GM12874 (cell line): ENCODE measurements around the gene SPDYE6.
"Not testable (repeated sequence)": the region's sequence is repeated elsewhere in the genome, so short reads cannot be mapped to it uniquely, and the experiment has no call there.

ENCODE experiments used
- CTCF ChIP-seq: IDR thresholded peaks from 2 replicates; pipeline ENCODE4 v1.5.1; 2011; ENCODE audit warnings: low read depth, mild to moderate bottlenecking, control low read depth, low read length, moderate library complexity; ENCODE audit not compliant: insufficient read depth

Gene SPDYE6

DNA sequence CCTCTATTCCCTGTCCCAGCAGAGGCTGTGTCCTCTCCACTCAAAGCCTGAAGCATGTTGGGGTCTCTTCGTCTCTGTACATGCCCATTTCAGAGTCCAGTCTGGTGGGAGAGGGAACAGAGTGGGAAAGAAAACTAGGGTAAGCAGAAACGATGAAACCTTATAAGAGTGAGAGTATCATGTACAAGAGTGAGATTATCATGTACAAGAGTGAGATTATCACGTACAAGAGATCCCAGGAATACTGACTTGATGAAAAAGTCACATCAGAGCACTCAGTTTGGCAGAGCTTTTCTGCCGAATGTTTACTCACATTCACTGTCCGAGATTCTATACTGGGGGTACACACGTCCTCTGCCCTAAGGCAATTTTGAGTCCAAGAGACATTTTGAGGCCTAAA lies at the start of gene SPDYE6:
TSS of gene SPDYE6 (minus strand) at position 101 of the 400 bp plus-strand sequence. CDS start 421 bp downstream, outside the sequence.
- not testable (repeated sequence) for TF ChIP-seq CTCF

- peak; percentile 80 for TF ChIP-seq CTCF
These were observed 48.0 kb upstream of the SPDYE6 start for GRCh38 chr7:102404005-102404861.

DNA sequence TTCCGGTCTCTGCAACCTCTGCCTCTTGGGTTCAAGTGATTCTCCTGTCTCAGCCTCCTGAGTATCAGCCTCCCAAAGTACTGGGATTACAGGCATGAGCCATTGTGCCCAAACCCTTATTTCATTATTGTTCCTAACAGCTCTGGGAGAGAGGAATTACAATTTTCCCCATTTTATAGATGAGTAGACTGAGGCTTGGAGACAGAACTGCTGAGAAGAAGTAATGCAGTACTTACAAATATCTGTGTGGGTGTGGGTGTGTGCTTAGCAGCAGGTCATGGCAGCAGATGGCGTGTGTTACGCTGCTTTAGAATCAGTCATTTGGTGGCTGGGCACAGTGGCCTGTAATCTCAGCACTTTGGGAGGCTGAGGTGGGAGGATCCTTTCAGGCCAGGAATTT lies 47.3 kb upstream of the SPDYE6 start:
- TF ChIP-seq CTCF: no peak

DNA sequence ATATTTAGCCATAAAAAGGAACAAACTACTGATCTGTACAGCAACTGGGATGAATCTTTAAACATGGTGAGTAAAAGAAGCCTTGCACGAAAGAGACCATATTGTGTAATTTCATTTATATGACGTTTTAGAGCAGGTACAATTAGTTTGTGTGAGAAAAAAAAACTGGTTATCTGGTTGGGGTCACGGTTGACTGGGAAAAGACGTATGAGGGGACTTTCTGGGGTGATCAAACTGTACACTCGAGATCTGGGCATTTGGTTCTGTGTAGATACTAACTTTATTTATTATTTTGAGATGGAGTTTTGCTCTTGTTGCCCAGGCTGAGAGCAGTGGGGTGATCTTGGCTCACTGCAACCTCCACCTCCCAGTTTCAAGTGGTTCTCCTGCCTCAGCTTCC lies 44.1 kb upstream of the SPDYE6 start:
- no peak for TF ChIP-seq CTCF

DNA sequence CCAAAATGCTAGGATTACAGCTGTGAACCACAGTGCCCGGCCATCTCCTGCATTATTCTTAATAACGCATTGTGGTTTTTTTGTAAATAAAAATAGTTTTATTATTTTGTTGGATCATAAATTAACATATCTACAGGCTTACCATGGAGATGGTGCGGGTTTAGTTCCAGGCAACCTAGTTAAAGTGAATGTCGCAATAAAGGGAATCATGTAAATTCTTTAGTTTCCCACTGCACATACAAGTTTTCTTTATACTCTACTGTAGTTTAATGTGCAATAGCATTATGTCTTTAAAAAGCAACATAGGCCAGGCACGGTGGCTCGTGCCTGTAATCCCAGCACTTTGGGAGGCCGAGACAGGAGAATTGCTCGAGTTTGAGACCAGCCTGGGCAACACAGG lies 42.3 kb upstream of the SPDYE6 start:
- no peak for TF ChIP-seq CTCF

DNA sequence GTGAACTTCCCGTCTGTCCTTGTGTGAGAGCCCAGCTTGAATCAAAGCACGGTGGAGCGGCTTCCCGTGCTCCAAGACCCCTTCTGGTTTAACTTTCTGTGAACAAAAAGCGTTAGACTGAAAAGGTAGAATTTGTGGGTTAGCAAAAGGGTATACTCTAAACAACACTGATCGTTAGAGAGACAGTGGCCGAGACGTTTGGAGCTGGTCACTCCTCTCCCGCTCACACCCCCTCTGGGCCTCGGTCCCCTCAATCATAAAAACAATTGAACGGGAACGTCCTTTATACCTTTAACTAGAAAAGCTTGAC lies 40.4 kb upstream of the SPDYE6 start:
- no peak for TF ChIP-seq CTCF

DNA sequence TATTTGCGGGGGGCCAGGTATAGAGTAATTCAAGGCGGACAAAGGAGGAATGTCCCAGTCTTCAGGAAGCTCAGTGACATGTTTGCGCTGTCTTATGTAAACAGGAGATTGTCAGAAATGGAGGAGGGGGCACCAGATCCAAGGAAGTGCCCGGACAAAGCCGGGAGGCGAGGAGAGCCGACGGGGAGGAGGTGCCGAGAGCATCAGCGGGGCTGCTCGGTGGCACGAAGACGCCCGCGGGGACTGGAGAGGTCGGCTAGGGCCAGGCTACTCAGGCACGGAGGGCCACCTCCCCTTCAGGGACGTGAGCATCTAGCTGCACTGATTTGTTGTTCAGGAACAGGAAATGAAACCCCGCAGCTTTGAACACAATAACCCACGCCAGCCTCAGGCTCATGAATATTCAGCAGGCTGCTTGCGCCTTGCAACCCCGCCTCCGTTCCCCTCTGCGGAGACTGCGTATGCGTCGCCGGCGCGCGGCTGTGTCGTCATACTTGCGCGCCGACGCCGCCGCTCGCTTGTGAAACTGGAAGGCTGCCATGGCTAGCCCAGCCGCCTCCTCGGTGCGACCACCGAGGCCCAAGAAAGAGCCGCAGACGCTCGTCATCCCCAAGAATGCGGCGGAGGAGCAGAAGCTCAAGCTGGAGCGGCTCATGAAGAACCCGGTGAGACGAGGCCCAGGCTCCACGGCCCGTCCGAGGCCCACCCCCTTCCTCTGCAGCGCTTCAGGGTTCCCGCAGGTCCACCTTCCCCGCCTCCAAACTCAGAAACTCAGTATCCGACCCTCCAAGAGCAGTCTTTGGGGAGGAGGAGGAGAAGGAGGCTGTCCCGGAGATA lies 39.8 kb upstream of the SPDYE6 start, which contains the start of gene PRKRIP1:
TSS of gene PRKRIP1 (plus strand) at position 491 of the 837 bp plus-strand sequence. CDS start at position 540, 49 bp downstream.
- no peak for TF ChIP-seq CTCF
